PC-9 (cell line): ENCODE data around the gene E2F8. TPM values are rescaled to one million over a fixed set of nuclear protein-coding genes. Genes with fewer than 3 reads are reported as not detected.

Experiments used
- BruUV-seq: library from RNA; stranded (reverse); fragments of 400-500 nt; replicated peaks from 2 replicates; lab custom pipeline; 2021; lab: Mats Ljungman, UMichigan
- CTCF ChIA-PET: fragments of 300-600 bp; sonication (Branson Sonifier 250); formaldehyde crosslinking; loops from one replicate; lab custom pipeline; 2022; ENCODE audit warnings: antibody characterized with exemption; lab: Charles Lee
- POLR2A ChIA-PET: fragments of 300-600 bp; sonication (Branson Sonifier 250); formaldehyde crosslinking; loops from one replicate; lab custom pipeline; 2022; ENCODE audit warnings: antibody characterized with exemption; ENCODE audit not compliant: unreplicated experiment; lab: Charles Lee
- DNase-seq, 2 experiments: peaks; one replicate each; pipeline versions ENCODE4 v3.0.0 to v3.0.0-alpha.2; 2015 to 2022; ENCODE audit warnings: mixed read lengths in 1 of 2
- H2AFZ ChIP-seq: fragments of 200-600 bp; sonication (generic); 2 replicates; pipeline ENCODE4 v1.8.1; 2017; ENCODE audit warnings: antibody characterized with exemption
- H3F3A ChIP-seq: fragments of 200-600 bp; sonication (generic); 2 replicates; pipeline ENCODE4 v1.8.1; 2017; ENCODE audit warnings: antibody characterized with exemption, mild to moderate bottlenecking, low read depth; ENCODE audit not compliant: insufficient read depth
- H3K27ac ChIP-seq: fragments of 200-600 bp; sonication (generic); 2 replicates; pipeline ENCODE4 v1.6.1; 2016; ENCODE audit warnings: mixed run types
- H3K27me3 ChIP-seq: fragments of 200-600 bp; sonication (generic); 2 replicates; pipeline ENCODE4 v1.6.1; 2016; ENCODE audit warnings: low read depth, mixed run types; ENCODE audit not compliant: insufficient read depth
- H3K36me3 ChIP-seq: fragments of 200-600 bp; sonication (generic); 2 replicates; pipeline ENCODE4 v1.6.1; 2016; ENCODE audit warnings: low read depth, mixed run types
- H3K4me1 ChIP-seq: fragments of 200-600 bp; sonication (generic); replicated peaks from 2 replicates; pipeline ENCODE4 v1.6.1; 2016; ENCODE audit warnings: mixed run types; ENCODE audit not compliant: insufficient read depth
- H3K4me2 ChIP-seq: fragments of 200-600 bp; sonication (generic); 2 replicates; pipeline ENCODE4 v1.6.1; 2017; ENCODE audit warnings: mixed run types
- H3K4me3 ChIP-seq: fragments of 200-600 bp; sonication (generic); 2 replicates; pipeline ENCODE4 v1.6.1; 2016; ENCODE audit warnings: mixed run types
- H3K79me2 ChIP-seq: fragments of 200-600 bp; sonication (generic); 2 replicates; pipeline ENCODE4 v1.6.1; 2017; ENCODE audit warnings: low read depth, mixed run types
- H3K9me2 ChIP-seq: fragments of 200-600 bp; sonication (generic); 2 replicates; pipeline ENCODE4 v1.8.1; 2017; ENCODE audit warnings: mild to moderate bottlenecking; ENCODE audit not compliant: insufficient read depth
- H3K9me3 ChIP-seq: fragments of 200-600 bp; sonication (generic); 2 replicates; pipeline ENCODE4 v1.8.1; 2016; ENCODE audit warnings: low read depth; ENCODE audit not compliant: insufficient read depth
- H4K20me1 ChIP-seq: fragments of 200-600 bp; sonication (generic); 2 replicates; pipeline ENCODE4 v1.8.1; 2017; ENCODE audit not compliant: insufficient read depth
- EZH2 ChIP-seq: fragments of 200-600 bp; sonication (generic); IDR thresholded peaks from 2 replicates; pipeline ENCODE4 v1.8.0; 2017; ENCODE audit warnings: antibody characterized with exemption, low read depth
- intact Hi-C: fragments of 100-400 bp; cut with micrococcal nuclease; formaldehyde crosslinking; loops from one replicate; pipeline ENCODE4 v1.10.0; 2022; ENCODE audit not compliant: unreplicated experiment
- total RNA-seq: library from RNA; stranded (reverse); gene quantifications from 2 replicates; pipeline ENCODE4 v1.2.3, GENCODE V29; 2021
- TF ChIP-seq, protein P1 (sequence below): fragments of 200-600 bp; sonication (generic); conservative IDR thresholded peaks from 2 replicates; pipeline ENCODE4 v1.6.1; 2017; ENCODE audit warnings: mixed run types, antibody characterized with exemption, mild to moderate bottlenecking, moderate library complexity

The E2F8 gene
- total RNA-seq, 1 experiment from 2014 or later: 26.7 TPM

DNA sequence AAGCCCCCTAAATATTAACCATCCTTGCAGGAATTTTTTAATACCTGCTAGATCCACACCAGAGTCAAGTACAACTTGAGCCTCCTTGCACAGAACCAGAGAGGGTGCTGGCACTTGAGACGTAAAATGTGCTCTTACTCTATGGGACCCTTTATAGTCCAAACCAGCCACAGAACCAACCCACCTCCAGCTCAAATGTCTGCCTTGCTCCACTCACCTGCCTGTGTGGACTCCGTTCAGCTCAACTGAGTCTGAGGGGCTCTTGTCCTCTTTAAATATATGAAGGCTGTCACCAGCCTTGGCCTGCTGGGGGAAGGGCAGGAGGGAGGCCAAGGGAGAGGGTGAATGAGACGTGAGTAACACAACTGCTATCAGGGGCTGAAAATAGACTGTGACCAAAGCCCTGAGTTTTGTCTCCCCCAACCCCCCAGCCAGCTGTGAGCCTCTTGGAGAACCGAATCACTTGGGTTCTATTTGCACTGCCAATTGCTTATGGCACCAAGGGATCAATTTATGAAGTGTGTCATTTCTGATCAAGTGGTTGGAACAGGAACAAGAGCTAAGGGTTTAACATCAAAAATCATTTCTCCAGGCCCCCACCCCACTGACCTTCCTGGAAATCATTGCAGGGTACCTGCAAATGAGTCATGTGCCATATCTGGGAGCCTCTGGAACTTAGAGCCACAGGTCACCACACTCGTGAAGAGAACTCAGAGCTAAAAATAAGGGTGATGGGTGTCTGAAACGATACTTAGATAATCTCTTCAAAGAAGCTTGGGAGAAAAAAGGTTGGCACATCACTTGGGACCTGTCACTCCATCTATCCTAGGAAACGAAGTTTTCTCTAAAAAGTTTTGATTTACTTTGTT is 38.8 kb downstream of the E2F8 start, which contains the start of gene CSRP3:
Gene CSRP3, minus strand, starts transcription at position 247 of the 869 bp plus-strand sequence. CDS start 9,535 bp downstream, outside the sequence.
- CTCF ChIA-PET: no interaction called here

GRCh38 chr11:19200410-19201201 is 40.1 kb downstream of the E2F8 start:
- no peaks in the 10 kb centered on the region for H3K27me3 ChIP-seq
- no peaks in the 10 kb centered on the region for H3K9me3 ChIP-seq
- H3K36me3 ChIP-seq: no peaks in the 10 kb centered on the region
- intact Hi-C loops: loop anchor here (2.0 kb wide), 1 partner anchor 40 kb away; the partner anchor contains the start of gene E2F8
- H2AFZ ChIP-seq: no peak overlapping the region; the same call in 1 of the 2 replicates
- no TSS peak for BruUV-seq
- H3K9me2 ChIP-seq: no peaks in the 10 kb centered on the region
- TF ChIP-seq, protein P1, sequence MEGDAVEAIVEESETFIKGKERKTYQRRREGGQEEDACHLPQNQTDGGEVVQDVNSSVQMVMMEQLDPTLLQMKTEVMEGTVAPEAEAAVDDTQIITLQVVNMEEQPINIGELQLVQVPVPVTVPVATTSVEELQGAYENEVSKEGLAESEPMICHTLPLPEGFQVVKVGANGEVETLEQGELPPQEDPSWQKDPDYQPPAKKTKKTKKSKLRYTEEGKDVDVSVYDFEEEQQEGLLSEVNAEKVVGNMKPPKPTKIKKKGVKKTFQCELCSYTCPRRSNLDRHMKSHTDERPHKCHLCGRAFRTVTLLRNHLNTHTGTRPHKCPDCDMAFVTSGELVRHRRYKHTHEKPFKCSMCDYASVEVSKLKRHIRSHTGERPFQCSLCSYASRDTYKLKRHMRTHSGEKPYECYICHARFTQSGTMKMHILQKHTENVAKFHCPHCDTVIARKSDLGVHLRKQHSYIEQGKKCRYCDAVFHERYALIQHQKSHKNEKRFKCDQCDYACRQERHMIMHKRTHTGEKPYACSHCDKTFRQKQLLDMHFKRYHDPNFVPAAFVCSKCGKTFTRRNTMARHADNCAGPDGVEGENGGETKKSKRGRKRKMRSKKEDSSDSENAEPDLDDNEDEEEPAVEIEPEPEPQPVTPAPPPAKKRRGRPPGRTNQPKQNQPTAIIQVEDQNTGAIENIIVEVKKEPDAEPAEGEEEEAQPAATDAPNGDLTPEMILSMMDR: no peak
- TF ChIP-seq EZH2: no peak
- POLR2A ChIA-PET: interaction anchor here (0.6 kb wide), 1 partner anchor 233 kb away, joined by 10 read pairs; no protein-coding TSS in a partner anchor
- peak overlapping the region; percentile 58 for H3K4me2 ChIP-seq
- peaks cover 8% of the 10 kb centered on the region for H3F3A ChIP-seq
- peak; percentile 76 to 84 for DNase-seq
- H3K27ac ChIP-seq: 0 out of 2 replicates have a peak overlapping the region, but pooled peaks have one; percentile 4
- H3K4me3 ChIP-seq: no peak overlapping the region
- CTCF ChIA-PET: interaction anchor here (1.0 kb wide), 1 partner anchor 59 kb away, joined by 4 read pairs; no protein-coding TSS in a partner anchor
- H3K79me2 ChIP-seq: no peaks in the 10 kb centered on the region
- peaks cover 21% of the 10 kb centered on the region for H3K4me1 ChIP-seq
- H4K20me1 ChIP-seq: no peaks in the 10 kb centered on the region

More for the DNA sequence above, 38.8 kb downstream of the E2F8 start, which contains the start of gene CSRP3:
- Histone ChIP-seq H4K20me1 (no peaks in the 10 kb centered on the region), H3K9me3 (no peaks in the 10 kb centered on the region), H3K27ac (0 out of 2 replicates have a peak within 1 kb of the TSS, but pooled peaks have one; percentile 4), H3K4me2 (peak within 1 kb of the TSS; percentile 58), H3K4me3 (no peak within 1 kb of the TSS), H3K27me3 (no peaks in the 10 kb centered on the region), H3K4me1 (peaks cover 21% of the 10 kb centered on the region), H2AFZ (no peak within 1 kb of the TSS), H3F3A (peaks cover 8% of the 10 kb centered on the region), H3K9me2 (no peaks in the 10 kb centered on the region), H3K36me3 (no peaks in the 10 kb centered on the region), H3K79me2 (no peaks in the 10 kb centered on the region)
- intact Hi-C loops: loop anchor here (2.0 kb wide), 1 partner anchor 39 kb away; the partner anchor contains the start of gene E2F8
- POLR2A ChIA-PET: no interaction called here
- no TSS peak for BruUV-seq
- DNase-seq: no peak
- TF ChIP-seq, protein P1: no peak
- no peak for TF ChIP-seq EZH2

DNA sequence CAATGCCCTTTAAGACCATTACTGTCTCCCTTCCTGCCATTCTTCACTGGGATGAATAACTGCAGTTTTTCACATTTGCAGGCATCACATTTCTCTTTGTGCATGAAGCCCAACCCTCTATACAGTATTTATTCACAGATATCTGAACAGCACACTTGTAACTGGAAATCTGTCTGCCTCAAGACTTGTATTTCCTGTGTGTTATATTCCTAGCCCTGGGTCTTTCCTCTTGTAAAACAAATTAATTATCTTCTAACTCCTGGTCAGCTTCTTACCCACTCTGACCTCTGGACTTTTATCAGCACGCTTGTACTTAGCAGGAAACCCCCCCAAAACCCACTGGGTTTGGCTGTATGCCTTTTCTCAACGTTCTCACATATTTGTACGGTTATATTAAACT is 41.0 kb downstream of the E2F8 start:
- Histone ChIP-seq H3K36me3 (no peaks in the 10 kb centered on the region), H2AFZ (no peak overlapping the region), H3K4me1 (peaks cover 21% of the 10 kb centered on the region), H3K4me3 (no peak overlapping the region), H3K27me3 (no peaks in the 10 kb centered on the region), H3K27ac (no peak overlapping the region), H3K9me3 (no peaks in the 10 kb centered on the region), H3K4me2 (peak overlapping the region; percentile 58; the same call in 1 of the 2 replicates), H4K20me1 (no peaks in the 10 kb centered on the region), H3F3A (peaks cover 8% of the 10 kb centered on the region), H3K9me2 (no peaks in the 10 kb centered on the region), H3K79me2 (no peaks in the 10 kb centered on the region)
- CTCF ChIA-PET: interaction anchor here (0.6 to 1.0 kb wide), 2 partner anchors 60 to 1084 kb away, joined by 4 to 8 read pairs; no protein-coding TSS in a partner anchor
- TF ChIP-seq, protein P1: no peak
- TF ChIP-seq EZH2: no peak
- intact Hi-C loops: loop anchor here (2.0 kb wide), 1 partner anchor 41 kb away; the partner anchor contains the start of gene E2F8
- POLR2A ChIA-PET: interaction anchor here (0.6 kb wide), 1 partner anchor 234 kb away, joined by 10 read pairs; no protein-coding TSS in a partner anchor
- no TSS peak for BruUV-seq
- no peak for DNase-seq
